ENCODE data around the gene MPV17L2.
"Not testable (repeated sequence)": the region's sequence is repeated elsewhere in the genome, so short reads cannot be mapped to it uniquely, and the experiment has no call there.

MPV17L2 gene

DNA sequence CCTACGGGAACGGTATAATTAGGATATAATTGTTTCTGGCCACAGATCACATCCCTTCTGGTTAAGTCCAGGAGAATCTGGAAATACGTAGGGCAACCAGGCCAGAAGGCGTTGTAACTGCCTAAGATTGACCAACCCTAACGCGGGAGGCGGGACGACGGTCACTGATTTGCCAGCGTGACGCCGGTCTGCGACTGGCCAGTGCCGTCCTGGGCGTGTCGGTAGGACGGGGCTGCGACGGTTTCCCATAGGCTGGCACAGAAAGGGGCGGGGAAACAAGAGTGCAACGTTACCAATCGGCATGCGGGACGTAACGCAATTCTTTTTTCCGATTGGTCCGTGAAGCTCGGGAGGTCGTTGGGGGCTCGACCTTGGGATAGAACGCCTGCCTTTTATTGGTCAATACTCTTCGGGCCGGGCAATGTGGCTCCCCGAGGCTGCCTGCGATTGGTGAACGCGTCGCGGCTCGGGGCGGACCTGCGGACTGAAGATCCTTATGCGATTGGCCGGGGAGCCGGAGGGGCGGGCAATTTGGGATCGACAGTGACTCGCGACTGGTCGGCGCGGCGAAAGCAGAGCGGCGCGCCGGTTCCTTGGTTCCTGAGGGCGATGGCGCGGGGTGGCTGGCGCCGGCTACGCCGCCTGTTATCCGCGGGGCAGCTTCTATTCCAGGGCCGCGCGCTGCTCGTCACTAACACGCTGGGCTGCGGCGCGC lies at the start of gene MPV17L2:
Gene MPV17L2, plus strand, starts transcription at position 546 of the 715 bp plus-strand sequence. Its CDS starts 64 bp downstream, at position 610.
- peak; percentile 100 for DNase-seq

GRCh38 chr19:18143902-18144301 lies 49.1 kb upstream of the MPV17L2 start:
- DNase-seq = no peak

DNA sequence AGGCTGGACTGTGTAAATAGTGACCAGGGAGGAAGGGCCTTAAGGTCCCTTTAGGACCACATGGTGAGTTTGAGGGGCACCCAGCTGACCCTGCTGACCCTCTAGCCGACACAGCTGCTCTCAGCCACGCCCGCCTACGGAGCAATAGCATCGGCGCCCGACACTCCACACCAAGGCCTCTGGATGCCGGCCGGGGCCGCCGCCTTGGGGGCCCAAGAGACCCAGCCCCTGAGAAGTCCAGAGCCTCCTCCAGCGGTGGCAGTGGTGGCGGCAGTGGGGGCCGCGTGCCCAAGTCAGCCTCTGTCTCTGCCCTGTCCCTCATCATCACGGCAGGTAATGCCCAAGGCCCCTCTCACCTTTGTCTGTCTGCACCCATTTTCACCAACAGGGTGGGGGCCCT lies 48.7 kb upstream of the MPV17L2 start:
- no peak for DNase-seq

GRCh38 chr19:18144906-18145305 lies 48.1 kb upstream of the MPV17L2 start:
- DNase-seq = no peak

GRCh38 chr19:18145391-18145999 lies 47.5 kb upstream of the MPV17L2 start:
- no peak for DNase-seq

DNA sequence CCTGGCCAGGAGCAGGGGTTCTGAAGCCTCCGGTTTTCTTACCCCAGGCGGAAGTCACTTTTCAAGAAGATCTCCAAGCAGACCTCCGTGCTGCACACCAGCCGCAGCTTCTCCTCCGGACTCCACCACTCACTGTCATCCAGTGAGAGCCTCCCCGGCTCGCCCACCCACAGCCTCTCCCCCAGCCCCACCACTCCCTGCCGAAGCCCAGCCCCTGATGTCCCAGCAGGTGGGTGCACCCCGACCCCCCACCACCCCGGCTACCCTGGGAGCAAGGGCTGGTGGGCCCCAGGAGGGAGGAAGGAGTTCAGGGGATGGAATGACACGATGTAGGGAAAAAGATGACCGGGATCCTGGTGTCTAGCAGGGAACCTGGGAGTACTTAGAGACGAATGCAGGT lies 45.6 kb upstream of the MPV17L2 start:
- DNase-seq = no peak

GRCh38 chr19:18149596-18149975 lies 43.4 kb upstream of the MPV17L2 start:
- no peak for DNase-seq

GRCh38 chr19:18150776-18151624 lies 42.0 kb upstream of the MPV17L2 start:
- DNase-seq = no peak

GRCh38 chr19:18152442-18152816 lies 40.6 kb upstream of the MPV17L2 start:
- DNase-seq = peak; percentile 97 to 99

- DNase-seq = peak; percentile 99
These were observed 40.0 kb upstream of the MPV17L2 start, which contains the start of gene PIK3R2 for GRCh38 chr19:18152817-18153555. PIK3R2 (plus strand) TSS chr19:18153163; CDS start chr19:18155880, 2,717 bp downstream.

GRCh38 chr19:18153556-18154134 lies 39.4 kb upstream of the MPV17L2 start:
- no peak for DNase-seq

DNA sequence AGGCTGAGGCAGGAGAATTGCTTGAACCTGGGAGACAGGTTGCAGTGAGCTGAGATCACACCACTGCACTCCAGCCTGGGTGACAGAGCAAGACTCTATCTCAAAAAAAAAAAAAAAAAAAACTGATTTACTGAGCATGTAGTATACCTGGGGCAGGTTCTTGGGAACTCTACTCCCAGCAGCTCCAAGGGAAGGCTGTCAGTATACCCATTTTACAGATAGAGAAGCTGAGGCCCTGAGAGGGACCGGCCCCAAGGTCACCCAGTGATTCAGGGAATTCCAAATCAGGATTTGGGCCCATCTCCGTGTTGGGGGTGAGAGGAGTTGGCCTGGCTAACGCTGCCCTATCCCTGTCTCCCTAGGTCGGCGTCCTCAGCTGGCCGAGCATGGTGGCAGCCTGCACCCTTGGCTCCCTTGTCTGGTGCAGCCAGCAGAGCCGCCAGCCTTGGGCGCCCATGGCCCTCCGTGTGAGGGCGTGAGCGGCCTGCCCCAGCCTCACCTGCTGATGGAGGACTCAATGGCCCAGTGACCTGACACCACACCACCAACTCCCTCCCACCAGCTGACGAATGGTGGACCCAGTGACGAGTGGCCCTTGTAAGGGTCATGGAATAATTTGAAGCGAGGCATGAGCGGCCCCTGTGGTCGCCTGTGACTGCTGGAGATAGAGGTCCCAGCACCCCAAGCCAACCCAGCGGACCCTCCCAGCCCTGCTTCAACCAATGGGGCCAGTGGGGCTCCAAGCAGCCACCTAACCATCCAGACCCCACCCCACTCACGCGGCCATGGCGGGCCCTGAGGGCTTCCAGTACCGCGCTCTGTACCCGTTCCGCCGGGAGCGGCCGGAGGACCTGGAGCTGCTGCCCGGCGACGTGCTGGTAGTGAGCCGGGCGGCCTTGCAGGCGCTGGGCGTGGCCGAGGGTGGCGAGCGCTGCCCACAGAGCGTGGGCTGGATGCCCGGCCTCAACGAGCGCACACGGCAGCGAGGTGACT lies 37.6 kb upstream of the MPV17L2 start:
- no peak for DNase-seq

DNA sequence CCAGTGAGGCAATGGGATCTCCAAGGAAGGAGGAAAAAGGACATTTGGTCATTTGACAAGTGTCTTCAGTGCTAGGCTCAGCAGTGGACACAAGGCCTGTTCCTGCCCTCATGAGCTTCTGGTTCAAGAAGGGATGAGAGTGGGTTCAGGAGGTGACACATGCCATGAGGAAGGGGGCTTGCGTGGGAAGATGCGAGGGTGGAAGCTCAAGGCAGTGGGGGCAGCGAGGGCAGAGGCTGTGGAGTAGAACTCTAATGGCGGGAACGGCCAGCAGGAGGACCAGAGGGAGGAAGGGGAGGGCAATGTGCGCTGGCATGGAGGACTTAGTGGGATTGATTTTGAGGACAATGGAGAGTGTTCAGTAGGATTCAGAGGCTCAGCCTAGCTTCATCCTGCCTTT lies 36.8 kb upstream of the MPV17L2 start:
- no peak for DNase-seq

GRCh38 chr19:18156841-18157464 lies 36.1 kb upstream of the MPV17L2 start:
- no peak for DNase-seq

- no peak for DNase-seq
These were observed 35.5 kb upstream of the MPV17L2 start for GRCh38 chr19:18157465-18158063.

DNA sequence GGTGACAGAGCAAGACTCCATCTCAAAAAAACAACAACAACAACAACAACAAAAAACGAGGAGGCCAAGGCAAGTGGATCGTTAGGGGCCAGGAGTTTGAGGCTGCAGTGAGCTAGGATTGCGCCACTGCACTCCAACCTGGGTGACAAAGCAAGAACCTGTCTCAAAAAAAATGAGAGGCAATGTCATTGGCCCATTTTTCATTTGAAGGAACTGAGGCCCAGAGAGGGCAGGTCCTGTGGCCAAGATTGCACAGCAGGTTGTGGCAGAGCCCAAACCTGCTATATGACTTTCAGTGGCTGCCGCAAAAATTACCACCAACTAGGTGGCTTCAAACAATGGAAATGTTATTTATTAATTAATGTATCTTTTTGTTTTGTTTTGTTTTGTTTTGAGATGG lies 34.6 kb upstream of the MPV17L2 start:
- DNase-seq = no peak

- DNase-seq = not testable (repeated sequence)
These were observed 33.9 kb upstream of the MPV17L2 start for GRCh38 chr19:18159059-18159616.

DNA sequence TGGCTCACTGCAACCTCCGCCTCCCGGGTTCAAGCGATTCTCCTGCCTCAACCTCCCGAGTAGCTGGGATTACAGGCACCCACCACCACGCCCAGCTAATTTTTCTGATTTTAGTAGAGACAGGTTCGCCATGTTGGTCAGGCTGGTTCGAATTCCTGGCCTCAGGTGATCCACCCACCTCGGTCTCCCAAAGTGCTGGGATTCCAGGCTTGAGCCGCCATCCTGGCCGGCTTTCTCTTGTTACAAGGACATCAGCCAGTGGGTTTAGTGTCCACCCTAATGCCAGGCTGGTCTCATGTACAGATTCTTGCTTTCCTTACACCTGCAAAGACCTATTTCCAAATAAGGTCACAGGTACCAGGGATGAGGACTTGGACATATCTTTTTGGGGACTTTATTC lies 33.2 kb upstream of the MPV17L2 start:
- no peak for DNase-seq

GRCh38 chr19:18160493-18160970 lies 32.5 kb upstream of the MPV17L2 start:
- DNase-seq = no peak
